Measurements from ENCODE around the gene SLC1A2. TPM values are rescaled to one million over a fixed set of nuclear protein-coding genes. Genes with fewer than 3 reads are reported as not detected.
A peak's percentile ranks its signal among the peaks of the same experiment; 100 is the strongest.

The SLC1A2 gene
- total and polyA plus RNA-seq, 7 experiments from 2014 or later: 0.13 to 0.69 (median 0.24) TPM; not detected in 4

DNA sequence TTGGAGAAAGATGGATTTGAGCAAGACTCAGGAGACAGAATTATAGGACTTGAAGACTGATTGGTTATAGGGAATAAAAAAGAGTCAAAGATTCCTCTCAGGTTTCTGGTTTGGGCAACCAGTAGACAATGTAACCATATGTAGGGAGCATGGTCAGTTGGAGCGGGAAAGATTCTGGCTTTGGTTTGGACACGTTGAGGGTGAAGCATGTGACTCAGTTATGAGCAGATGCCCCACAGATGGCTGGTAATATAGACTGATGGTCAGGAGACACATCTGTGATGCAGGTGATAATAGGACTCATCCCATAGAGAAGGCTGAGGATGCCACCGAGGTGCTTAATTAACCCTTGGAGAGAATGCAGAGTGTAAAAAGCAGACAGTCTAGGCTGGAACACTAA, 148.3 kb downstream of the SLC1A2 start:
- Mint-ChIP-seq H3K4me1 (peaks cover 25 to 60% (median 53%) of the 10 kb centered on the region in 7 donors), H3K27ac (peak overlapping the region in 3 of 9 donors; percentile 1 to 75 (median 3)), H3K36me3 (peaks cover 0 to 16% (median 0%) of the 10 kb centered on the region in 5 donors), H3K9me3 (peaks cover 0 to 14% (median 0%) of the 10 kb centered on the region in 11 donors), H3K27me3 (peaks cover 0 to 16% (median 0%) of the 10 kb centered on the region in 5 donors), H3K4me3 (peak overlapping the region in 2 of 10 donors; percentile 36 to 47)
- ChIA-PET CTCF (no interaction called here), POLR2A (no interaction called here)
- Histone ChIP-seq H3K9me3 (ENCODE audit: control insufficient read depth in 2 of 3, low read length in 3 of 3) (no peaks in the 10 kb centered on the region), H3K27me3 (ENCODE audit: control insufficient read depth in 2 of 2, insufficient read depth in 2 of 2, low read length in 2 of 2) (no peaks in the 10 kb centered on the region), H3K4me1 (ENCODE audit: control insufficient read depth in 2 of 2, insufficient read depth in 2 of 2, low read length in 2 of 2) (peaks cover 14 to 21% of the 10 kb centered on the region in 2 donors), H3K36me3 (ENCODE audit: control insufficient read depth in 2 of 3, insufficient read depth in 3 of 3, low read length in 3 of 3) (no peaks in the 10 kb centered on the region), H3K27ac (ENCODE audit: low read depth, low read length) (no peak overlapping the region), H3K4me3 (ENCODE audit: low read length) (no peak overlapping the region)
- ATAC-seq (no peak), DNase-seq (no peak)
- intact Hi-C loops (cut with micrococcal nuclease): loop anchor here in 1 of 2 donors (5.0 kb wide), 1 partner anchor 34 kb away; no protein-coding TSS in a partner anchor

DNA sequence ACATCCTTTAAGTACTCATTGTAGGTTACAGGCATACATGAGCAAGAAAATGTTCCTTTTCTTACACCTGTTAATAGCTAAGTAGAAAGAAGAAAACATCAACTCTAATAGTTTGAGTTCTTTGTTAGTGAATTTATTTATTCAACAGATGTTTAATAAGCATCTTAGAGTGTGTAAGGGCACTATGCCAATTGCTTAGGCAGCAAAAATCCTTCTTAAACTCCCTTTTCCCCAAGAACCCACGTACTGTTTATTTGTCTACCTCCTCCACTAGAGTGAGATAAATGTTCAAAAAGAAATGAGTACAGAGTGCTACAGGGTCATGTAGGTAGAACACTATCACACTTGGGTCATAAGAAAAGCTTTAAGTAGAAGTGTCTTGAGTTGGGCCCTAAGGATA, 149.0 kb downstream of the SLC1A2 start:
- Mint-ChIP-seq H3K4me3 (no peak overlapping the region), H3K9me3 (peaks cover 0 to 14% (median 0%) of the 10 kb centered on the region in 11 donors), H3K27ac (peak overlapping the region in 3 of 9 donors; percentile 3 to 75 (median 5)), H3K4me1 (peaks cover 29 to 64% (median 48%) of the 10 kb centered on the region in 7 donors), H3K36me3 (peaks cover 0 to 21% (median 0%) of the 10 kb centered on the region in 5 donors), H3K27me3 (peaks cover 0 to 18% (median 0%) of the 10 kb centered on the region in 5 donors)
- intact Hi-C loops (cut with micrococcal nuclease): loop anchor here in 1 of 2 donors (5.0 kb wide), 1 partner anchor 33 kb away; no protein-coding TSS in a partner anchor
- Histone ChIP-seq H3K4me1 (ENCODE audit: control insufficient read depth in 2 of 2, insufficient read depth in 2 of 2, low read length in 2 of 2) (peaks cover 14 to 21% of the 10 kb centered on the region in 2 donors), H3K27me3 (ENCODE audit: control insufficient read depth in 2 of 2, insufficient read depth in 2 of 2, low read length in 2 of 2) (no peaks in the 10 kb centered on the region), H3K4me3 (ENCODE audit: low read length) (no peak overlapping the region), H3K36me3 (ENCODE audit: control insufficient read depth in 2 of 3, insufficient read depth in 3 of 3, low read length in 3 of 3) (no peaks in the 10 kb centered on the region), H3K9me3 (ENCODE audit: control insufficient read depth in 2 of 3, low read length in 3 of 3) (no peaks in the 10 kb centered on the region), H3K27ac (ENCODE audit: low read depth, low read length) (no peak overlapping the region)
- ATAC-seq: no peak
- ChIA-PET CTCF (interaction anchor here (0.6 kb wide), 1 partner anchor 310 kb away, joined by 3 read pairs; no protein-coding TSS in a partner anchor), POLR2A (interaction anchor here (0.6 kb wide), 1 partner anchor 225 kb away, joined by 3 read pairs; no protein-coding TSS in a partner anchor)
- DNase-seq: no peak

DNA sequence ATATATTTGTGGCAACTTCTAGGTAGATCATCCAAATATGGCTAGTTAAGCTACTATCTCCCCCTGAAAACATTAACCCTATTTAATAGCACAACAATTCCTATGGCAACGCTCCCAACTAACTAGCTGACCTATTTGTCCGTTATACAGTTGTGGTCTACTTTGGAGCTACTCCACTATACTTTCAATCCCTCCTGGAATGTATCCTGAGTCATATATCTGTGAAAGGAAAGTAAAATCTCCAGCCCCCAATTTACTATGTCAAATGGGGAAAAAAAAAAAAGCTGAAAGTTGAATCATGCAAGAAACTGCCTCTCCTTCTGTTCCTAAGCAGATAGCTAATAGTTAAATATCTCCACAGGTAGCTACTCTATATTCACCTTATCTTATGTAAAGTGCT, 151.9 kb downstream of the SLC1A2 start:
- Mint-ChIP-seq H3K9me3 (peaks cover 0 to 14% (median 0%) of the 10 kb centered on the region in 11 donors), H3K27ac (no peak overlapping the region), H3K36me3 (peaks cover 0 to 20% (median 4%) of the 10 kb centered on the region in 5 donors), H3K4me3 (no peak overlapping the region), H3K4me1 (peaks cover 18 to 48% (median 34%) of the 10 kb centered on the region in 7 donors), H3K27me3 (peaks cover 0 to 17% (median 0%) of the 10 kb centered on the region in 5 donors)
- H3K27ac ChIP-seq (ENCODE audit: low read depth, low read length): no peak overlapping the region
- no peak for DNase-seq
- H3K9me3 ChIP-seq (ENCODE audit: control insufficient read depth in 2 of 3, low read length in 3 of 3): no peaks in the 10 kb centered on the region
- POLR2A ChIA-PET: interaction anchor here (0.7 to 1.1 kb wide), 3 partner anchors 10 to 251 kb away, joined by 3 to 4 read pairs (median 4); no protein-coding TSS in a partner anchor
- no peak for ATAC-seq
- intact Hi-C loops (cut with micrococcal nuclease): no loop called here
- H3K36me3 ChIP-seq (ENCODE audit: control insufficient read depth in 2 of 3, insufficient read depth in 3 of 3, low read length in 3 of 3): no peaks in the 10 kb centered on the region
- H3K4me3 ChIP-seq (ENCODE audit: low read length): no peak overlapping the region
- CTCF ChIA-PET: interaction anchor here (0.8 kb wide), 1 partner anchor 12 kb away, joined by 3 read pairs; no protein-coding TSS in a partner anchor
- no peaks in the 10 kb centered on the region for H3K27me3 ChIP-seq (ENCODE audit: control insufficient read depth in 2 of 2, insufficient read depth in 2 of 2, low read length in 2 of 2)
- H3K4me1 ChIP-seq (ENCODE audit: control insufficient read depth in 2 of 2, insufficient read depth in 2 of 2, low read length in 2 of 2): peaks cover 7 to 9% of the 10 kb centered on the region in 2 donors

DNA sequence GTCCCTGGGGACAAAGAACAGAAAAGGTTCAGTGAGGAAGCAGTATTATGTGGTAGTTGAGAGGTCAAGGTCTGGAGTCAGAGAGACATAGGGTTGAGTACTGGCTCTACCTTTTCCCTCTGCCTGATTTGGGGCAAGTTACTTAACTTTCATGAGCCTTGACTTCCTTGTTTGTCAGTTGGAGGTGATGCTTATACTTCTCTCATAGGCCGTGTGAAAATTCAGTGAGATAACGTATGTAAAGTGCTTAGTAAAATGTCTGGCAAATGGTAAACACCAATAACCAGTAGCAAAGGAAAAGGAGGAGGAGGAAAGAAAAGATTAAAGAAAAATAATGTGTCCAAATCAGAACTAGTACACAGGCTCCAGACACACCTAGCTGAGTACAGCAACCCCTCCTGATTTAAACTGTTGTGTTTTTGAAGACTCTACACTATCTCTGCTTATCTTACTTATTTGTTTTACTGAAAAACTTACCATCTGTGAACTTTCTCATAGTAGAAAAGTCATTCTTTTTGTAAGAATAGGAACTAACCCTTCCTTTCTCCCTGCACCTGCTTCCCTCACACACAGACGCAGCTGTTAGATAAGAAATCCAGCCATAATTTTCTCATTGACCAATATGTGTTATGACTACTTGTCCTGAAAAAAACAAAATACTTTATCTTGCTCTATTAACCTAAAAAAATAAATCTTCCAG, 153.5 kb downstream of the SLC1A2 start:
- ChIA-PET CTCF (no interaction called here), POLR2A (no interaction called here)
- Mint-ChIP-seq H3K27me3 (peaks cover 0 to 32% (median 0%) of the 10 kb centered on the region in 5 donors), H3K36me3 (peaks cover 0 to 13% (median 4%) of the 10 kb centered on the region in 5 donors), H3K4me1 (peaks cover 5 to 33% (median 20%) of the 10 kb centered on the region in 7 donors), H3K4me3 (no peak overlapping the region), H3K27ac (no peak overlapping the region), H3K9me3 (peaks cover 0 to 4% (median 0%) of the 10 kb centered on the region in 11 donors)
- no peak overlapping the region for H3K4me3 ChIP-seq (ENCODE audit: low read length)
- H3K27me3 ChIP-seq (ENCODE audit: control insufficient read depth in 2 of 2, insufficient read depth in 2 of 2, low read length in 2 of 2): no peaks in the 10 kb centered on the region
- ATAC-seq (no peak), DNase-seq (no peak)
- no peaks in the 10 kb centered on the region for H3K4me1 ChIP-seq (ENCODE audit: control insufficient read depth in 2 of 2, insufficient read depth in 2 of 2, low read length in 2 of 2)
- no peak overlapping the region for H3K27ac ChIP-seq (ENCODE audit: low read depth, low read length)
- intact Hi-C loops (cut with micrococcal nuclease): no loop called here
- no peaks in the 10 kb centered on the region for H3K9me3 ChIP-seq (ENCODE audit: control insufficient read depth in 2 of 3, low read length in 3 of 3)
- H3K36me3 ChIP-seq (ENCODE audit: control insufficient read depth in 2 of 3, insufficient read depth in 3 of 3, low read length in 3 of 3): no peaks in the 10 kb centered on the region

DNA sequence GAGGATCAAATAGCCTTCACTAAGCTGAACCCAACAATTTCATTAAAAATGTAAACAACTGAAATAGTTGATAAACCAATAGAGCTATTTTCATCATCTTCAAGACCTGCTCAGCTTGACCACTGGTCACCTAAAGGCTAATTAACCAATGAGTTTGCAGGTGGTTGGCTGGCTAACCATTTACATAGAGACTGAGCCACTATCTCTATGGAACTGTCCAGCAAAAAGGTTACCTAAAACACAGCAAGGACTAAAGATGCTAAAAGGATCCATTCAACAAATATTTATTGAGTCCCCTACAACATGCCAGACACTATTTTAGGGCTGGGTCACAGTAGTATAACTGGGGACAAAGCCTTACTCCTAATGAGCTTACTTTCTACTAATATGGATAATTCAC, 156.6 kb downstream of the SLC1A2 start:
- Histone ChIP-seq H3K27me3 (ENCODE audit: control insufficient read depth in 2 of 2, insufficient read depth in 2 of 2, low read length in 2 of 2) (no peaks in the 10 kb centered on the region), H3K27ac (ENCODE audit: low read depth, low read length) (no peak overlapping the region), H3K36me3 (ENCODE audit: control insufficient read depth in 2 of 3, insufficient read depth in 3 of 3, low read length in 3 of 3) (no peaks in the 10 kb centered on the region), H3K4me3 (ENCODE audit: low read length) (no peak overlapping the region), H3K4me1 (ENCODE audit: control insufficient read depth in 2 of 2, insufficient read depth in 2 of 2, low read length in 2 of 2) (peaks cover 3 to 6% of the 10 kb centered on the region in 2 donors), H3K9me3 (ENCODE audit: control insufficient read depth in 2 of 3, low read length in 3 of 3) (no peaks in the 10 kb centered on the region)
- Mint-ChIP-seq H3K27me3 (peaks cover 0 to 53% (median 0%) of the 10 kb centered on the region in 5 donors), H3K4me1 (peaks cover 10 to 35% (median 28%) of the 10 kb centered on the region in 7 donors), H3K27ac (no peak overlapping the region), H3K36me3 (peaks cover 0 to 10% (median 0%) of the 10 kb centered on the region in 5 donors), H3K4me3 (no peak overlapping the region), H3K9me3 (peaks cover 0 to 1% (median 0%) of the 10 kb centered on the region in 11 donors)
- no peak for ATAC-seq
- intact Hi-C loops (cut with micrococcal nuclease): no loop called here
- POLR2A ChIA-PET: interaction anchor here (0.7 kb wide), 1 partner anchor 11 kb away, joined by 4 read pairs; no protein-coding TSS in a partner anchor
- CTCF ChIA-PET: no interaction called here
- DNase-seq: no peak

DNA sequence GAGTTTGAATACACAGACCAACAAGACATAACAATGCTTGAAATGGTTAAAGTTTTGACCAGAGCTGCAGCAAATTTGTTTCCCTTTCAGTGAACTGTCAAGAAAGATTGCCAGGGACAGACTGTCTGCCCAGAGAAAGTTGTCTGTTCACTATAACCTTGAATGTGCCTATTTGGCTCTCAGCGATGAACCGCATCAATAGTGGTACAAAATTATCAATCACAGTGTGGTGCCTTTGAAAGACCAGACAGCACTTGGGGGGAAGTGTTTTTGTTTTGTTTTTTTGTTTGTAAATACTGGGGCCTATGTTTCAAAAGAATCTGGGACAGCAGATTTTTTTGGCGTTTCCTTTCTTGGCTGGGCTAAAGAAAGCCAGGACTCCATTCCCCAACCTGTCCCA, 157.3 kb downstream of the SLC1A2 start:
- ATAC-seq (no peak), DNase-seq (no peak)
- Histone ChIP-seq H3K27ac (ENCODE audit: low read depth, low read length) (no peak overlapping the region), H3K36me3 (ENCODE audit: control insufficient read depth in 2 of 3, insufficient read depth in 3 of 3, low read length in 3 of 3) (no peaks in the 10 kb centered on the region), H3K4me1 (ENCODE audit: control insufficient read depth in 2 of 2, insufficient read depth in 2 of 2, low read length in 2 of 2) (peaks cover 10 to 12% of the 10 kb centered on the region in 2 donors), H3K4me3 (ENCODE audit: low read length) (no peak overlapping the region), H3K27me3 (ENCODE audit: control insufficient read depth in 2 of 2, insufficient read depth in 2 of 2, low read length in 2 of 2) (no peaks in the 10 kb centered on the region), H3K9me3 (ENCODE audit: control insufficient read depth in 2 of 3, low read length in 3 of 3) (no peaks in the 10 kb centered on the region)
- POLR2A ChIA-PET: interaction anchor here (0.7 kb wide), 1 partner anchor 11 kb away, joined by 4 read pairs; no protein-coding TSS in a partner anchor
- intact Hi-C loops (cut with micrococcal nuclease): no loop called here
- Mint-ChIP-seq H3K4me3 (no peak overlapping the region), H3K9me3 (peaks cover 0 to 1% (median 0%) of the 10 kb centered on the region in 11 donors), H3K4me1 (peaks cover 17 to 42% (median 35%) of the 10 kb centered on the region in 7 donors), H3K27ac (no peak overlapping the region), H3K27me3 (peaks cover 0 to 49% (median 0%) of the 10 kb centered on the region in 5 donors), H3K36me3 (peaks cover 0 to 12% (median 0%) of the 10 kb centered on the region in 5 donors)
- CTCF ChIA-PET: no interaction called here
